HAP-1 (cell line): ENCODE data around the gene RGS8.

Experiments
- DNase-seq, 2 experiments: peaks; one replicate each; pipeline ENCODE4 v3.0.0-alpha.2; 2016 to 2020; ENCODE audit warnings: low spot score in 2 of 2
- H3K27me3 ChIP-seq: fragments of 250-450 bp; sonication (Bioruptor Pico); 2 replicates; pipeline ENCODE4 v1.5.1; 2020; ENCODE audit warnings: low read depth, mild to moderate bottlenecking, moderate library complexity
- H3K36me3 ChIP-seq: fragments of 250-450 bp; sonication (Bioruptor Pico); replicated peaks from 2 replicates; pipeline ENCODE4 v1.5.1; 2020; ENCODE audit warnings: mild to moderate bottlenecking
- H3K4me1 ChIP-seq: fragments of 250-450 bp; sonication (Bioruptor Pico); 2 replicates; pipeline ENCODE4 v1.5.1; 2020; ENCODE audit warnings: mild to moderate bottlenecking
- H3K4me3 ChIP-seq: fragments of 250-450 bp; sonication (Bioruptor Pico); 2 replicates; pipeline ENCODE4 v1.5.1; 2020; ENCODE audit warnings: mild to moderate bottlenecking, moderate library complexity
- H3K9me3 ChIP-seq: fragments of 250-450 bp; sonication (Bioruptor Pico); 2 replicates; pipeline ENCODE4 v1.5.1; 2020; ENCODE audit warnings: mild to moderate bottlenecking, moderate library complexity
- in situ Hi-C: fragments of 300-500 bp; cut with MboI; formaldehyde crosslinking; loops from 3 replicates; pipeline ENCODE4 v1.14.3; 2020; ENCODE audit warnings: low sequenced_read_pairs, inconsistent platforms, mixed read lengths

RGS8 gene

GRCh38 chr1:182674346-182675246 is 9.8 kb downstream of the RGS8 start:
- Histone ChIP-seq H3K9me3 (no peaks in the 10 kb centered on the region), H3K4me1 (no peaks in the 10 kb centered on the region), H3K27me3 (peaks cover 18% of the 10 kb centered on the region), H3K4me3 (no peak overlapping the region), H3K36me3 (no peaks in the 10 kb centered on the region)
- no peak for DNase-seq
- in situ Hi-C loops = no loop called here

- Histone ChIP-seq H3K36me3 (no peaks in the 10 kb centered on the region), H3K9me3 (no peaks in the 10 kb centered on the region), H3K27me3 (peaks cover 18% of the 10 kb centered on the region), H3K4me3 (no peak overlapping the region), H3K4me1 (no peaks in the 10 kb centered on the region)
- in situ Hi-C loops = no loop called here
- DNase-seq = no peak
Measured at GRCh38 chr1:182672487-182672836, 11.9 kb downstream of the RGS8 start.

- Histone ChIP-seq H3K9me3 (no peaks in the 10 kb centered on the region), H3K4me1 (no peaks in the 10 kb centered on the region), H3K36me3 (no peaks in the 10 kb centered on the region), H3K27me3 (peaks cover 18% of the 10 kb centered on the region), H3K4me3 (no peak overlapping the region)
- no peak for DNase-seq
- in situ Hi-C loops = no loop called here
Measured at GRCh38 chr1:182671750-182672486, 12.5 kb downstream of the RGS8 start.

- no peaks in the 10 kb centered on the region for H3K4me1 ChIP-seq
- no peaks in the 10 kb centered on the region for H3K36me3 ChIP-seq
- in situ Hi-C loops = no loop called here
- no peaks in the 10 kb centered on the region for H3K9me3 ChIP-seq
- no peak overlapping the region for H3K4me3 ChIP-seq
- DNase-seq = no peak
- H3K27me3 ChIP-seq = peaks cover 18% of the 10 kb centered on the region
Measured at GRCh38 chr1:182670032-182670749, 14.2 kb downstream of the RGS8 start.

- peaks cover 18% of the 10 kb centered on the region for H3K27me3 ChIP-seq
- no peak overlapping the region for H3K4me3 ChIP-seq
- DNase-seq = no peak
- in situ Hi-C loops = no loop called here
- no peaks in the 10 kb centered on the region for H3K36me3 ChIP-seq
- H3K9me3 ChIP-seq = no peaks in the 10 kb centered on the region
- H3K4me1 ChIP-seq = no peaks in the 10 kb centered on the region
Measured at GRCh38 chr1:182669266-182669665, 15.1 kb downstream of the RGS8 start.

GRCh38 chr1:182668521-182669054 is 15.8 kb downstream of the RGS8 start:
- no peak overlapping the region for H3K4me3 ChIP-seq
- DNase-seq = no peak
- H3K36me3 ChIP-seq = no peaks in the 10 kb centered on the region
- no peaks in the 10 kb centered on the region for H3K4me1 ChIP-seq
- H3K9me3 ChIP-seq = no peaks in the 10 kb centered on the region
- in situ Hi-C loops = no loop called here
- H3K27me3 ChIP-seq = peaks cover 16% of the 10 kb centered on the region

GRCh38 chr1:182667848-182668505 is 16.4 kb downstream of the RGS8 start:
- Histone ChIP-seq H3K27me3 (peaks cover 14% of the 10 kb centered on the region), H3K36me3 (no peaks in the 10 kb centered on the region), H3K9me3 (no peaks in the 10 kb centered on the region), H3K4me3 (no peak overlapping the region), H3K4me1 (no peaks in the 10 kb centered on the region)
- in situ Hi-C loops = no loop called here
- no peak for DNase-seq

- no peaks in the 10 kb centered on the region for H3K36me3 ChIP-seq
- H3K4me3 ChIP-seq = no peak overlapping the region
- no peak for DNase-seq
- peaks cover 6% of the 10 kb centered on the region; the same call in 1 of the 2 replicates for H3K27me3 ChIP-seq
- no peaks in the 10 kb centered on the region for H3K9me3 ChIP-seq
- in situ Hi-C loops = no loop called here
- H3K4me1 ChIP-seq = no peaks in the 10 kb centered on the region
Measured at GRCh38 chr1:182666706-182667105, 17.7 kb downstream of the RGS8 start.

- Histone ChIP-seq H3K36me3 (no peaks in the 10 kb centered on the region), H3K4me3 (no peak overlapping the region), H3K4me1 (no peaks in the 10 kb centered on the region), H3K27me3 (no peaks in the 10 kb centered on the region), H3K9me3 (no peaks in the 10 kb centered on the region)
- in situ Hi-C loops = no loop called here
- no peak for DNase-seq
Measured at GRCh38 chr1:182664296-182664695, 20.1 kb downstream of the RGS8 start.

GRCh38 chr1:182662956-182663355 is 21.4 kb downstream of the RGS8 start:
- DNase-seq = no peak
- H3K4me3 ChIP-seq = no peak overlapping the region
- in situ Hi-C loops = no loop called here
- no peaks in the 10 kb centered on the region for H3K4me1 ChIP-seq
- H3K27me3 ChIP-seq = no peaks in the 10 kb centered on the region; the same call in 1 of the 2 replicates
- H3K36me3 ChIP-seq = no peaks in the 10 kb centered on the region
- no peaks in the 10 kb centered on the region for H3K9me3 ChIP-seq

GRCh38 chr1:182662121-182662890 is 22.1 kb downstream of the RGS8 start:
- no peaks in the 10 kb centered on the region for H3K4me1 ChIP-seq
- DNase-seq = peak in 1 of 2 experiments; percentile 21
- H3K27me3 ChIP-seq = no peaks in the 10 kb centered on the region; the same call in 1 of the 2 replicates
- H3K36me3 ChIP-seq = no peaks in the 10 kb centered on the region
- in situ Hi-C loops = no loop called here
- H3K4me3 ChIP-seq = no peak overlapping the region
- H3K9me3 ChIP-seq = no peaks in the 10 kb centered on the region

GRCh38 chr1:182658055-182658454 is 26.3 kb downstream of the RGS8 start:
- Histone ChIP-seq H3K4me3 (no peak overlapping the region), H3K36me3 (no peaks in the 10 kb centered on the region), H3K9me3 (no peaks in the 10 kb centered on the region), H3K4me1 (no peaks in the 10 kb centered on the region), H3K27me3 (no peaks in the 10 kb centered on the region; the same call in 1 of the 2 replicates)
- in situ Hi-C loops = no loop called here
- DNase-seq = no peak
